VCaP (cell line): ENCODE data around the gene MYO16.

ENCODE experiments used
- H3K27ac ChIP-seq: fragments of 450-650 bp; 2 replicates; pipeline ENCODE4 v1.5.1; 2017
- CTCF ChIP-seq: fragments of 450-650 bp; conservative IDR thresholded peaks from 2 replicates; pipeline ENCODE4 v1.5.1; 2017; ENCODE audit warnings: mild to moderate bottlenecking, moderate library complexity

MYO16 gene

GRCh38 chr13:109131698-109132257, 502.4 kb downstream of the MYO16 start:
- no peak overlapping the region for H3K27ac ChIP-seq
- no peak for TF ChIP-seq CTCF

GRCh38 chr13:109135018-109135417, 505.6 kb downstream of the MYO16 start:
- no peak overlapping the region for H3K27ac ChIP-seq
- peak; percentile 91 for TF ChIP-seq CTCF

- no peak overlapping the region for H3K27ac ChIP-seq
- TF ChIP-seq CTCF: no peak
Measured at GRCh38 chr13:109136873-109137272, 507.5 kb downstream of the MYO16 start.

- TF ChIP-seq CTCF: no peak
- H3K27ac ChIP-seq: no peak overlapping the region
Measured at GRCh38 chr13:109139346-109139745, 509.9 kb downstream of the MYO16 start.

GRCh38 chr13:109140054-109140453, 510.6 kb downstream of the MYO16 start:
- TF ChIP-seq CTCF: no peak
- H3K27ac ChIP-seq: no peak overlapping the region

GRCh38 chr13:109140479-109141349, 511.3 kb downstream of the MYO16 start:
- H3K27ac ChIP-seq: no peak overlapping the region
- no peak for TF ChIP-seq CTCF

GRCh38 chr13:109141706-109142105, 512.3 kb downstream of the MYO16 start:
- no peak for TF ChIP-seq CTCF
- no peak overlapping the region for H3K27ac ChIP-seq
